ENCODE measurements around the gene METTL16. TPM values are rescaled to one million over a fixed set of nuclear protein-coding genes. Genes with fewer than 3 reads are reported as not detected.

METTL16 gene, protein sequence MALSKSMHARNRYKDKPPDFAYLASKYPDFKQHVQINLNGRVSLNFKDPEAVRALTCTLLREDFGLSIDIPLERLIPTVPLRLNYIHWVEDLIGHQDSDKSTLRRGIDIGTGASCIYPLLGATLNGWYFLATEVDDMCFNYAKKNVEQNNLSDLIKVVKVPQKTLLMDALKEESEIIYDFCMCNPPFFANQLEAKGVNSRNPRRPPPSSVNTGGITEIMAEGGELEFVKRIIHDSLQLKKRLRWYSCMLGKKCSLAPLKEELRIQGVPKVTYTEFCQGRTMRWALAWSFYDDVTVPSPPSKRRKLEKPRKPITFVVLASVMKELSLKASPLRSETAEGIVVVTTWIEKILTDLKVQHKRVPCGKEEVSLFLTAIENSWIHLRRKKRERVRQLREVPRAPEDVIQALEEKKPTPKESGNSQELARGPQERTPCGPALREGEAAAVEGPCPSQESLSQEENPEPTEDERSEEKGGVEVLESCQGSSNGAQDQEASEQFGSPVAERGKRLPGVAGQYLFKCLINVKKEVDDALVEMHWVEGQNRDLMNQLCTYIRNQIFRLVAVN
- 10 to 100 TPM; 20.3 to 37.2 (median 30.6) TPM for total RNA-seq

DNA sequence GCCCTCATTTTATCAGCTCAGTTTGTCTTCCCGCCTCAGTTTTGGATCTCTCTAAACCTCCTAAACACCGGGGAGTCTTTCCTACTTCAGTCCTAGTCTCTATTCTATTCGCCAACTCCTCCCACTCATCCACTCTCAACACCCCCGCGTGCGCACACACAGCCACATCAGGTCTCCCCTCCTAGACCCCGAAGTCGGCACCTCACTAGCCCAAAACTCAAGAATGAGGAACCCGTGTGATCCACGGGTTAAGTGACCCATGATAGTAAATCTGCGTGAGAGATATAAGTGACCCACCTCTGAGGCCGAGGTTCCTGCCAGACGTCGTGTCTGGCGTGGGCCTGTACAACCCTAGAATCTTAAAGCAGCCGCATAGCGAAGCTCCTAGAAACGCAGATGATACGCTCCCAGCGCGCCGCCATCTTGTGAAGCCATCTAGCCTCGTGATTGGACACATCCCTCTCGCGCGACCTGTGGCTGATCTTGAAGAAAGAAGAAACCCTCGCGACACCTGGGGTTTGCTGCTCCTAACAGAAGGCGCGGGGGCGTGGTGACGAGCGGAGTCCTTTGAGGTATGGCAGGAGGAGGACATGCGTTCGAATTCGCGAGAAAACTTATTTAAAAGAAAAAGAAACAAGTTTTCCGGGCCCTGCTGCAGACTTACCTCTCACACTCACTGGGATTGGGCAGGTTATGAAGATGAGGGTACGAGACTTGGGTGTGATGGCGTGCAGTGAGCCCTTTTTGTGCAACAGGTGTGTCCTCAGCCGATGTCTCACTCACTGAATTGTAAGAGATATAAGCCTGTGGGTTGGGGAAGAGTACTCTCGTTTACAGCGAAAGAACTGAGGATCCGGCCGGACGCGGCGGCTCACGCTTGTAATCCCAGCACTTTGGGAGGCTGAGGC, at the start of gene METTL16:
TSS of gene METTL16 (minus strand) at position 427 of the 908 bp plus-strand sequence. CDS start 9,557 bp downstream, outside the sequence.
- Histone ChIP-seq H3K36me3 (no peaks in the 10 kb centered on the region), H3K27ac (peak within 1 kb of the TSS; percentile 82 to 93 (median 91)), H3K9me3 (no peaks in the 10 kb centered on the region), H3K27me3 (no peaks in the 10 kb centered on the region), H3K4me1 (peaks cover 17 to 36% (median 24%) of the 10 kb centered on the region in 4 donors), H3K4me3 (peak within 1 kb of the TSS; percentile 56 to 70 (median 62))
- DNase-seq (peak; percentile 89 to 100), ATAC-seq (ENCODE audit: low FRiP score in 2 of 2) (peak; percentile 99 to 100)
- WGBS, 2 donors, result 0 to 1% methylated on average over 26 to 48 of the region's 49 CpGs
- TF ChIP-seq CTCF (IDR thresholded peaks at IDR 0.05), result no peak
- TF ChIP-seq EP300 (IDR thresholded peaks at IDR 0.05), result no peak
- TF ChIP-seq POLR2AphosphoS5 (IDR thresholded peaks at IDR 0.05), result peak; percentile 67 to 85
- TF ChIP-seq POLR2A (IDR thresholded peaks at IDR 0.05), result peak in 3 of 4 donors; percentile 48 to 82 (median 82)

DNA sequence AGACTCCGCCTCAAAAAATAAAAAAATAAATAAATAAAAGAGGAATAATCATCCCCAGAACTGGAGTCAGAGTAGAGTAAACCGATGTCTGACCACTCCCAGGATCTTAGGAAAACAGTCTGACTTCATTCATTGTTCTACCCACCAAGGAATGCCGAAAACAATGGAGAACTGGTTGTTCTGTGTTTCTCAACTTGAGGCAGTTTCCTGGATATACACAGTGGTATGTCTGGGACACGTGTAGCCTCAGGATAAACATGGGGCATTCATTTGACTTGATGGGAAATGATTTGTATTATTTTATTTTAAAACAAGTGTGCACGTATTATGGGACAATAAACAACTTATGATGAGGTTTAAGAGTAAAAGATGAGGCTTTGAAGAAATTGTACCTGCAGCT, 49.0 kb upstream of the METTL16 start:
- Histone ChIP-seq H3K4me3 (no peak overlapping the region), H3K27ac (no peak overlapping the region), H3K36me3 (no peaks in the 10 kb centered on the region), H3K9me3 (peaks cover 0 to 8% (median 0%) of the 10 kb centered on the region in 4 donors), H3K4me1 (peaks cover 0 to 7% (median 2%) of the 10 kb centered on the region in 4 donors), H3K27me3 (no peaks in the 10 kb centered on the region)
- DNase-seq, result no peak
- 65 to 82% methylated on average over 5 of the region's 5 CpGs for WGBS, 2 donors
- ATAC-seq (ENCODE audit: low FRiP score in 2 of 2), result no peak
- TF ChIP-seq CTCF (IDR thresholded peaks at IDR 0.05) (no peak), POLR2A (IDR thresholded peaks at IDR 0.05) (no peak)

GRCh38 chr17:2551928-2552327, 40.2 kb upstream of the METTL16 start:
- no peak overlapping the region for H3K4me3 ChIP-seq
- no peak for DNase-seq
- no peak overlapping the region for H3K27ac ChIP-seq
- H3K9me3 ChIP-seq, result no peaks in the 10 kb centered on the region
- H3K36me3 ChIP-seq, result no peaks in the 10 kb centered on the region
- H3K4me1 ChIP-seq, result peaks cover 0 to 9% (median 3%) of the 10 kb centered on the region in 4 donors
- 51 to 63% methylated on average over 9 of the region's 9 CpGs for WGBS, 2 donors
- no peaks in the 10 kb centered on the region for H3K27me3 ChIP-seq
- ATAC-seq (ENCODE audit: low FRiP score in 2 of 2), result no peak
- TF ChIP-seq EP300 (IDR thresholded peaks at IDR 0.05), result no peak
- no peak for TF ChIP-seq POLR2AphosphoS5 (IDR thresholded peaks at IDR 0.05)
- no peak for TF ChIP-seq POLR2A (IDR thresholded peaks at IDR 0.05)
- no peak for TF ChIP-seq CTCF (IDR thresholded peaks at IDR 0.05)

- no peak for ATAC-seq (ENCODE audit: low FRiP score in 2 of 2)
- TF ChIP-seq POLR2AphosphoS5 (IDR thresholded peaks at IDR 0.05) (no peak), CTCF (IDR thresholded peaks at IDR 0.05) (no peak), EP300 (IDR thresholded peaks at IDR 0.05) (no peak), POLR2A (IDR thresholded peaks at IDR 0.05) (no peak)
- H3K9me3 ChIP-seq, result no peaks in the 10 kb centered on the region
- no peak overlapping the region for H3K27ac ChIP-seq
- H3K4me3 ChIP-seq, result no peak overlapping the region
- peaks cover 0 to 9% (median 3%) of the 10 kb centered on the region in 4 donors for H3K4me1 ChIP-seq
- no peaks in the 10 kb centered on the region for H3K27me3 ChIP-seq
- 44 to 49% methylated on average over 10 of the region's 10 CpGs for WGBS, 2 donors
- no peaks in the 10 kb centered on the region for H3K36me3 ChIP-seq
- no peak for DNase-seq
Observed at GRCh38 chr17:2551493-2551892, 39.8 kb upstream of the METTL16 start.
